Measurements from ENCODE around the gene HNRNPM.

- TF ChIP-seq, protein P1, sequence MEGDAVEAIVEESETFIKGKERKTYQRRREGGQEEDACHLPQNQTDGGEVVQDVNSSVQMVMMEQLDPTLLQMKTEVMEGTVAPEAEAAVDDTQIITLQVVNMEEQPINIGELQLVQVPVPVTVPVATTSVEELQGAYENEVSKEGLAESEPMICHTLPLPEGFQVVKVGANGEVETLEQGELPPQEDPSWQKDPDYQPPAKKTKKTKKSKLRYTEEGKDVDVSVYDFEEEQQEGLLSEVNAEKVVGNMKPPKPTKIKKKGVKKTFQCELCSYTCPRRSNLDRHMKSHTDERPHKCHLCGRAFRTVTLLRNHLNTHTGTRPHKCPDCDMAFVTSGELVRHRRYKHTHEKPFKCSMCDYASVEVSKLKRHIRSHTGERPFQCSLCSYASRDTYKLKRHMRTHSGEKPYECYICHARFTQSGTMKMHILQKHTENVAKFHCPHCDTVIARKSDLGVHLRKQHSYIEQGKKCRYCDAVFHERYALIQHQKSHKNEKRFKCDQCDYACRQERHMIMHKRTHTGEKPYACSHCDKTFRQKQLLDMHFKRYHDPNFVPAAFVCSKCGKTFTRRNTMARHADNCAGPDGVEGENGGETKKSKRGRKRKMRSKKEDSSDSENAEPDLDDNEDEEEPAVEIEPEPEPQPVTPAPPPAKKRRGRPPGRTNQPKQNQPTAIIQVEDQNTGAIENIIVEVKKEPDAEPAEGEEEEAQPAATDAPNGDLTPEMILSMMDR (IDR thresholded peaks at IDR 0.05; ENCODE audit: poor library complexity): no peak
- no peak for TF ChIP-seq EZH2phosphoT487 (IDR thresholded peaks at IDR 0.05; ENCODE audit: low read depth, severe bottlenecking, unreplicated experiment)
These were observed 91.5 kb downstream of the HNRNPM start for GRCh38 chr19:8536282-8536681.

All from hepatocyte (in vitro differentiated cells).